COR-L47 (cell line): ENCODE measurements around the gene PLP2.

Experiments used
- DNase-seq: peaks from one replicate; lab custom pipeline; 2025; lab: John Stamatoyannopoulos, UW

PLP2 gene

DNA sequence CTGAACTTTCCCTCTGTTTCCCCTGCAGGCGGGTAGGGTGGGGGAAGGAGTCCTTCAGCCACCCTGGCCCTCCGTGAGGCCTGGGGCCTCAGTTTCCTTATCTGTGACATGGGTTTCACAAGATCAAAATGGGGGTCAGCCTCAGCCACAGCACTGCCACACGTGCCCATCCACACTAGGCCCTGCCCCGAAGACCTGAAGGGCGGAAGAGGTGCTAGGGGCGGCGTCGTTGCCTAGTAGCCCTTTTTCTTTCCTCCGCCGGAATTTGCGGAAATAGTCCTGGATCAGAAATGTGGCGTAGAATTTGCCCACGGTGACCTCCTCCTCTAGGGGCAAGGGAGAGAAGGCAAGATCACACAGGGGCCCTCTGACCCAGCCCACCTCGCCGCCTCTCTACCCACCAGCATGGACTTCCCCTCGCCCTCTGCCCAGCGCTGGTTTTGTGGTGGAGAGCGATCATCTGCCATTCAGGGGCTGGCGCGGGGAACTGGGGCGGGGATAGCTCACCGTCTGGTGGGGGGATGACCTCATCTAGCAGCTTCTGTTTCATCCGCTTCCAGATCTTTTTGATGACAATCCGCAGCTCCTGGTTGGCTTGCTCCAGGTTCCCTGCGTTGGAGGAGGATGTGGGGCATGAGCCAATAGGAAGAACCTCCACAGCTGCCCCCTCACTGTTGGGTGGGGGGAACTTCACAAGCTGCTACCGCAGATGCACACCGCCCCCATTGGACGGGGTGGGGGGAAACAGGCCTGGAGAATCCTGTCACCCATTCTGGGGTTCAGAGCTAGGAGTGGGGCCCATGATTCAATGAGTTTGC, 37.9 kb downstream of the PLP2 start:
- DNase-seq, result peak; percentile 44

- DNase-seq, result no peak
Measured at GRCh38 chrX:49210406-49210805, 38.7 kb downstream of the PLP2 start.

DNA sequence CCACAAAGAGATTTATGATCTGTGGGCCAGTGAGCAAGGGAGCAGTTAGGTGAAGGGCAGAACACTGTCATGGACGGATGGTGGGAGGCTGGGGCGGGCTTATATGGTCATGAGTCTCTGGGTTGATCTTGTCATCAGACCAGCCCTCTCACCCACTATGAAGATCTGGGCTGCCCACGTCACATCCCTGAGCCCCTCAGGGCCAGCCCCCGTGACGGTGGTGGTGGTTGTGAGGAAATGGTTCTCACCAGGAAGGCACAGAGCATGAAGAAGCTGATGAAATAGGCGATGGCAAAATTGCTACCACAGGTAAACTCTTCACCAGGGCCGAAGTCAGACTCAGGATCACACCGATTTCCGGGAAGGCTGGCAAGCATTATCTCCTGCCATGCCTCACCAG, 39.4 kb downstream of the PLP2 start:
- no peak for DNase-seq

GRCh38 chrX:49212209-49212608, 40.5 kb downstream of the PLP2 start:
- no peak for DNase-seq

DNA sequence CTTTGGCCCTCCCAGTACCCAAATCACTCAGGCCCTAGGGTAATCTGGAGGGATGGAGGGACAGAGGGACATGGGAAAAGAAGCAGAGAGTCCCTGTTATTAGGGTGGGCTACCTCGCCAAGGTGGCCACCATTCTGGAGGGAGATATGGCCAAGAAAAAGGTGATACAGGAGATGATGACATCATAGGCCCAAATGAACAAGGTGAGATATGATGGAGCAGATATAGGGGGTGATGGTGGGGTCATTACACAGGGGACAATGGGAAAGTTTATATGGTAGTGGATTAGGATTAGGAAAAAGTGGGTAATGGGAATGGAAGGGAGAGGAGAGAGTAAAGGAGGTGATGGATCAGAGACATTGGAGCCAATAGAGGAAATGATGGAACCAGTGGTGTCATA, 41.2 kb downstream of the PLP2 start:
- no peak for DNase-seq

DNA sequence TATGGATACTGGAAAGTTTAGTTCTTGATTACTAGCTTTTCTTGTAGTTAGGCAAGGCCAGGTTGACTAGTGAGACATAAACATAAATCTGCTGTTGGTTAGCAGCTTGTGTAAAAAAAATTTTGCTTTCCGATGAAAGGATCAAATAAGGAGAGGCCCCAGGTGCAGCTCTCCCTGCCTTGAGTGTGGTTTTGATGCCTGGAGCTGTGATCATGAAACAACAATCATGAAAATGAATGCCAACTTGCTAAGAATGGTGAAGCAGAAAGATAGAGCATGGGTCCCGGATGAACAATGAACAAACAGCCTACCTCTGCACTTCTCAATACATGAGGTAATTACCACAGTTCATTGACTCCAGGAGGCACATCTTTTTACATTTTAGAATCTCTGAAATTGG, 42.7 kb downstream of the PLP2 start:
- DNase-seq, result no peak

DNA sequence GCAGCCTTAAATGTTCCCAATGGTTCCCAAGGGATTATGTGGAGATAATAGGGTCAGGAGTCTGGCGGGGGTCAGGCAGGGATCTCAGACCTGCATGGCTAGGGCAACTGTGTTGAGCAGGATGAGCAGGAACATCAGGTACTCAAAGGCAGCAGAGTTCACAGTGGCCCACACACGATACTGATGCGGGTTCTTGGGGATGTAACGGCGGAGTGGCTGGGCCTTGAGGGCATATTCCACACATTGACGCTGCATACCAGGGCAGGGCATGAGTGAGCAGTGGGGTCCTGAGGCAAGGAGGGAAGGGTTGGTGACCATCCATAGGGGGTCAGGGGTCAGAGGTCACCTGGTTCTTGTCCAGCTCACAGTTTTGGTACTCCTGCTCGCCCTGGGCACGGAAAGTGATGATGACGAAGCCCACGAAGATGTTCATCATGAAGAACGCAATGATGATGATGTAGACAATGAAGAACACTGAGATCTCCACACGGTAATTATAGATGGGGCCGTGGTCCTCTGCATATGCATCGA, 43.4 kb downstream of the PLP2 start:
- no peak for DNase-seq

- no peak for DNase-seq
Measured at GRCh38 chrX:49220100-49220499, 48.4 kb downstream of the PLP2 start.

DNA sequence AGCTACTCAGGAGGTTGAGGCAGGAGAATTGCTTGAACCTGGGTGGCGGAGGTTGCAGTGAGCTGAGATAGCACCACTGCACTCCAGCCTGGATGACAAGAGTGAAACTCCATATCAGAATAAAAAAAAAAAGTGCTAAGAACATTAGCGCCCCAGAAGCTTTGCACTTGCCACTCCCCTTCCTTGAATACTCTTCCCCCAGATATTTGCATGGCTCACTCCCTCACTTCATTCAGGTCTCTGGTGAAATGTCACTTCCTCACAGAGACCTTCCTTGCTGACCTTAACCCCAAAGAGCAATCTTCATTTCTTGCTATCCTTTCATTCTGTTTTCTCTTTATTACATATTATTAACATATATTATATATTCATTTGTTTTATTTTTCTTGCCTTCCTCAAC, 50.2 kb downstream of the PLP2 start:
- DNase-seq, result no peak
